ENCODE data around the gene ANKRD35. TPM values are rescaled to one million over a fixed set of nuclear protein-coding genes. Genes with fewer than 3 reads are reported as not detected.

Gene ANKRD35
- total and polyA plus RNA-seq, 12 donors, result 0.37 to 2.0 (median 0.76) TPM; not detected in 1

- peak; percentile 86 to 94 (median 90) for DNase-seq
- 0 to 1% (median 0%) methylated on average over 22 to 51 of the region's 51 CpGs for WGBS, 4 donors
- no peaks in the 10 kb centered on the region for H3K9me3 ChIP-seq (replicated peaks in 1 of 3)
- no peaks in the 10 kb centered on the region for H3K27me3 ChIP-seq
- peak within 1 kb of the TSS; percentile 14 to 85 (median 74) for H3K4me3 ChIP-seq
- H3K36me3 ChIP-seq (replicated peaks in 1 of 2), result peaks cover 0 to 28% of the 10 kb centered on the region in 2 donors
- peaks cover 8 to 40% of the 10 kb centered on the region in 2 donors for H3K4me1 ChIP-seq (replicated peaks in 1 of 2)
- peak within 1 kb of the TSS; percentile 37 to 89 (median 77) for H3K27ac ChIP-seq
- TF ChIP-seq POLR2A (IDR thresholded peaks at IDR 0.05), result peak; percentile 18 to 35
- TF ChIP-seq, protein P1, sequence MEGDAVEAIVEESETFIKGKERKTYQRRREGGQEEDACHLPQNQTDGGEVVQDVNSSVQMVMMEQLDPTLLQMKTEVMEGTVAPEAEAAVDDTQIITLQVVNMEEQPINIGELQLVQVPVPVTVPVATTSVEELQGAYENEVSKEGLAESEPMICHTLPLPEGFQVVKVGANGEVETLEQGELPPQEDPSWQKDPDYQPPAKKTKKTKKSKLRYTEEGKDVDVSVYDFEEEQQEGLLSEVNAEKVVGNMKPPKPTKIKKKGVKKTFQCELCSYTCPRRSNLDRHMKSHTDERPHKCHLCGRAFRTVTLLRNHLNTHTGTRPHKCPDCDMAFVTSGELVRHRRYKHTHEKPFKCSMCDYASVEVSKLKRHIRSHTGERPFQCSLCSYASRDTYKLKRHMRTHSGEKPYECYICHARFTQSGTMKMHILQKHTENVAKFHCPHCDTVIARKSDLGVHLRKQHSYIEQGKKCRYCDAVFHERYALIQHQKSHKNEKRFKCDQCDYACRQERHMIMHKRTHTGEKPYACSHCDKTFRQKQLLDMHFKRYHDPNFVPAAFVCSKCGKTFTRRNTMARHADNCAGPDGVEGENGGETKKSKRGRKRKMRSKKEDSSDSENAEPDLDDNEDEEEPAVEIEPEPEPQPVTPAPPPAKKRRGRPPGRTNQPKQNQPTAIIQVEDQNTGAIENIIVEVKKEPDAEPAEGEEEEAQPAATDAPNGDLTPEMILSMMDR (IDR thresholded peaks at IDR 0.05), result peak in 1 of 6 experiments; percentile 26
- intact Hi-C loops (cut with DNase I), result loop anchor here (5.0 kb wide), 2 partner anchors 49 to 89 kb away; no protein-coding TSS in a partner anchor
These were observed 32.7 kb upstream of the ANKRD35 start, which contains the start of gene PEX11B for GRCh38 chr1:145918144-145918991. Gene PEX11B, minus strand, starts transcription at chr1:145918717. Its CDS starts 29 bp downstream, at chr1:145918688.

- 82 to 86% (median 84%) methylated on average over 5 of the region's 5 CpGs for whole genome bisulfite sequencing, 4 donors
- peak overlapping the region in 2 of 4 donors; percentile 14 to 68 for H3K4me3 ChIP-seq
- DNase-seq, result peak in 1 of 7 donors; percentile 49
- H3K4me1 ChIP-seq (replicated peaks in 1 of 2), result peaks cover 8 to 32% of the 10 kb centered on the region in 2 donors
- peaks cover 0 to 23% of the 10 kb centered on the region in 2 donors for H3K36me3 ChIP-seq (replicated peaks in 1 of 2)
- intact Hi-C loops (cut with DNase I), result loop anchor here (5.0 kb wide), 2 partner anchors 50 to 90 kb away; no protein-coding TSS in a partner anchor
- H3K9me3 ChIP-seq (replicated peaks in 1 of 3), result no peaks in the 10 kb centered on the region
- H3K27me3 ChIP-seq, result no peaks in the 10 kb centered on the region
- peak overlapping the region in 2 of 5 donors; percentile 85 to 89 for H3K27ac ChIP-seq
- TF ChIP-seq POLR2A (IDR thresholded peaks at IDR 0.05), result no peak
- TF ChIP-seq, protein P1 (IDR thresholded peaks at IDR 0.05), result no peak
These were observed 31.9 kb upstream of the ANKRD35 start for GRCh38 chr1:145917595-145917994.

- H3K27me3 ChIP-seq, result no peaks in the 10 kb centered on the region
- H3K9me3 ChIP-seq (replicated peaks in 1 of 3), result no peaks in the 10 kb centered on the region
- 63 to 80% (median 68%) methylated on average over 5 of the region's 5 CpGs for WGBS, 4 donors
- no peak for TF ChIP-seq POLR2A (IDR thresholded peaks at IDR 0.05)
- TF ChIP-seq, protein P1 (IDR thresholded peaks at IDR 0.05), result no peak
- intact Hi-C loops (cut with DNase I), result loop anchor here (5.0 kb wide), 2 partner anchors 51 to 91 kb away; no protein-coding TSS in a partner anchor
- peak overlapping the region in 1 of 5 donors; percentile 11 for H3K27ac ChIP-seq
- no peak overlapping the region for H3K4me3 ChIP-seq
- H3K4me1 ChIP-seq (replicated peaks in 1 of 2), result peaks cover 8 to 28% of the 10 kb centered on the region in 2 donors
- H3K36me3 ChIP-seq (replicated peaks in 1 of 2), result peaks cover 0 to 30% of the 10 kb centered on the region in 2 donors
- DNase-seq, result peak in 2 of 7 donors; percentile 33 to 43
These were observed 31.1 kb upstream of the ANKRD35 start for GRCh38 chr1:145916745-145917144.

GRCh38 chr1:145912128-145912641, 26.5 kb upstream of the ANKRD35 start:
- Histone ChIP-seq H3K27ac (no peak overlapping the region), H3K9me3 (replicated peaks in 1 of 3) (no peaks in the 10 kb centered on the region), H3K4me1 (replicated peaks in 1 of 2) (peaks cover 4 to 12% of the 10 kb centered on the region in 2 donors), H3K4me3 (no peak overlapping the region), H3K27me3 (no peaks in the 10 kb centered on the region), H3K36me3 (replicated peaks in 1 of 2) (peaks cover 0 to 42% of the 10 kb centered on the region in 2 donors)
- DNase-seq, result peak in 1 of 7 donors; percentile 41
- TF ChIP-seq POLR2A (IDR thresholded peaks at IDR 0.05), result no peak
- TF ChIP-seq, protein P1 (IDR thresholded peaks at IDR 0.05), result no peak
- 61 to 74% (median 74%) methylated on average over 9 to 11 of the region's 11 CpGs for WGBS, 4 donors
- intact Hi-C loops (cut with DNase I), result no loop called here

Data from adrenal gland (tissue), 12 donors.